Inferior parietal cortex (tissue), 1 donor: Measurements from ENCODE around the gene ERBB4.

Source experiments
- DNase-seq: peaks from one replicate; pipeline ENCODE4 v3.0.0-alpha.2; 2016; ENCODE audit errors: extremely low spot score

ERBB4 gene

GRCh38 chr2:211423018-211423417, 1115.6 kb downstream of the ERBB4 start:
- no peak for DNase-seq

- DNase-seq = no peak
Observed at GRCh38 chr2:211417544-211417943, 1121.1 kb downstream of the ERBB4 start.

- no peak for DNase-seq
Observed at GRCh38 chr2:211416373-211416772, 1122.2 kb downstream of the ERBB4 start.

GRCh38 chr2:211413746-211414145, 1124.9 kb downstream of the ERBB4 start:
- DNase-seq = no peak

GRCh38 chr2:211408483-211408891, 1130.1 kb downstream of the ERBB4 start:
- no peak for DNase-seq

- no peak for DNase-seq
Observed at GRCh38 chr2:211407076-211407475, 1131.5 kb downstream of the ERBB4 start.

GRCh38 chr2:211405036-211405435, 1133.6 kb downstream of the ERBB4 start:
- DNase-seq = no peak

GRCh38 chr2:211404098-211404497, 1134.5 kb downstream of the ERBB4 start:
- DNase-seq = no peak

GRCh38 chr2:211401328-211401727, 1137.3 kb downstream of the ERBB4 start:
- DNase-seq = no peak

GRCh38 chr2:211397764-211398163, 1140.8 kb downstream of the ERBB4 start:
- no peak for DNase-seq

GRCh38 chr2:211396815-211397214, 1141.8 kb downstream of the ERBB4 start:
- DNase-seq = no peak

- DNase-seq = peak; percentile 28
Observed at GRCh38 chr2:211391189-211391567, 1147.4 kb downstream of the ERBB4 start.

GRCh38 chr2:211390536-211391188, 1147.9 kb downstream of the ERBB4 start:
- DNase-seq = peak; percentile 69

GRCh38 chr2:211387734-211388133, 1150.9 kb downstream of the ERBB4 start:
- no peak for DNase-seq

- no peak for DNase-seq
Observed at GRCh38 chr2:211380041-211380440, 1158.6 kb downstream of the ERBB4 start.

- DNase-seq = no peak
Observed at GRCh38 chr2:211376410-211376809, 1162.2 kb downstream of the ERBB4 start.

GRCh38 chr2:211373203-211373602, 1165.4 kb downstream of the ERBB4 start:
- no peak for DNase-seq

- no peak for DNase-seq
Observed at GRCh38 chr2:211371465-211371864, 1167.1 kb downstream of the ERBB4 start.

- no peak for DNase-seq
Observed at GRCh38 chr2:211368467-211368866, 1170.1 kb downstream of the ERBB4 start.

GRCh38 chr2:211367711-211368110, 1170.9 kb downstream of the ERBB4 start:
- no peak for DNase-seq

GRCh38 chr2:211367293-211367692, 1171.3 kb downstream of the ERBB4 start:
- no peak for DNase-seq

GRCh38 chr2:211364911-211365310, 1173.7 kb downstream of the ERBB4 start:
- no peak for DNase-seq

GRCh38 chr2:211361383-211361782, 1177.2 kb downstream of the ERBB4 start:
- no peak for DNase-seq

- DNase-seq = no peak
Observed at GRCh38 chr2:211359347-211359746, 1179.3 kb downstream of the ERBB4 start.
